ENCODE results near the gene PMVK.

Gene PMVK

GRCh38 chr1:154883919-154884868 lies 52.3 kb downstream of the PMVK start:
- FAIRE-seq (no peak), DNase-seq (ENCODE audit: insufficient read length) (no peak)
- TF ChIP-seq POLR2AphosphoS5 (IDR thresholded peaks at IDR 0.05; ENCODE audit: low read depth, low read length) = no peak
- TF ChIP-seq POLR2A (IDR thresholded peaks at IDR 0.05; ENCODE audit: low read depth, low read length) = no peak
- TF ChIP-seq TAF1 (IDR thresholded peaks at IDR 0.05; ENCODE audit: borderline replicate concordance, low read depth, low read length) = no peak

GRCh38 chr1:154881820-154882535 lies 54.5 kb downstream of the PMVK start:
- no peak for TF ChIP-seq POLR2AphosphoS5 (IDR thresholded peaks at IDR 0.05; ENCODE audit: low read depth, low read length)
- no peak for TF ChIP-seq POLR2A (IDR thresholded peaks at IDR 0.05; ENCODE audit: low read depth, low read length)
- no peak for TF ChIP-seq TAF1 (IDR thresholded peaks at IDR 0.05; ENCODE audit: borderline replicate concordance, low read depth, low read length)
- no peak for FAIRE-seq

GRCh38 chr1:154880671-154881070 lies 55.8 kb downstream of the PMVK start:
- FAIRE-seq = no peak
- DNase-seq (ENCODE audit: insufficient read length) = no peak
- no peak for TF ChIP-seq POLR2AphosphoS5 (IDR thresholded peaks at IDR 0.05; ENCODE audit: low read depth, low read length)
- no peak for TF ChIP-seq TAF1 (IDR thresholded peaks at IDR 0.05; ENCODE audit: borderline replicate concordance, low read depth, low read length)
- no peak for TF ChIP-seq POLR2A (IDR thresholded peaks at IDR 0.05; ENCODE audit: low read depth, low read length)

More at GRCh38 chr1:154881820-154882535, 54.5 kb downstream of the PMVK start:
- DNase-seq (ENCODE audit: insufficient read length) = no peak

- TF ChIP-seq POLR2A (IDR thresholded peaks at IDR 0.05; ENCODE audit: low read depth, low read length) = no peak
- TF ChIP-seq TAF1 (IDR thresholded peaks at IDR 0.05; ENCODE audit: borderline replicate concordance, low read depth, low read length) = no peak
- TF ChIP-seq POLR2AphosphoS5 (IDR thresholded peaks at IDR 0.05; ENCODE audit: low read depth, low read length) = no peak
- FAIRE-seq (no peak), DNase-seq (ENCODE audit: insufficient read length) (no peak)
Observed at GRCh38 chr1:154879038-154879421, 57.5 kb downstream of the PMVK start.

- peak; percentile 97 for FAIRE-seq
- peak; percentile 79 for DNase-seq (ENCODE audit: insufficient read length)
- TF ChIP-seq POLR2A (IDR thresholded peaks at IDR 0.05; ENCODE audit: low read depth, low read length) (no peak), TAF1 (IDR thresholded peaks at IDR 0.05; ENCODE audit: borderline replicate concordance, low read depth, low read length) (no peak), POLR2AphosphoS5 (IDR thresholded peaks at IDR 0.05; ENCODE audit: low read depth, low read length) (no peak)
Observed at GRCh38 chr1:154878371-154879037, 58.0 kb downstream of the PMVK start.

- no peak for DNase-seq (ENCODE audit: insufficient read length)
- FAIRE-seq = no peak
- TF ChIP-seq POLR2A (IDR thresholded peaks at IDR 0.05; ENCODE audit: low read depth, low read length) (no peak), TAF1 (IDR thresholded peaks at IDR 0.05; ENCODE audit: borderline replicate concordance, low read depth, low read length) (no peak), POLR2AphosphoS5 (IDR thresholded peaks at IDR 0.05; ENCODE audit: low read depth, low read length) (no peak)
Observed at GRCh38 chr1:154877370-154877974, 59.0 kb downstream of the PMVK start.

GRCh38 chr1:154876842-154877369 lies 59.6 kb downstream of the PMVK start:
- peak; percentile 33 for FAIRE-seq
- no peak for DNase-seq (ENCODE audit: insufficient read length)
- TF ChIP-seq TAF1 (IDR thresholded peaks at IDR 0.05; ENCODE audit: borderline replicate concordance, low read depth, low read length) = no peak
- no peak for TF ChIP-seq POLR2A (IDR thresholded peaks at IDR 0.05; ENCODE audit: low read depth, low read length)
